ENCODE measurements around the gene FMN1. TPM values are rescaled to one million over a fixed set of nuclear protein-coding genes. Genes with fewer than 3 reads are reported as not detected.

FMN1 gene
- total and polyA plus RNA-seq, 2 of the 8 experiments (the other 6 are each of a cell fraction or from before 2014, with no cell fraction given): 0.27 to 3.7 TPM

GRCh38 chr15:32928876-32929275 is 265.6 kb downstream of the FMN1 start (continued):
- TF ChIP-seq, protein P1, sequence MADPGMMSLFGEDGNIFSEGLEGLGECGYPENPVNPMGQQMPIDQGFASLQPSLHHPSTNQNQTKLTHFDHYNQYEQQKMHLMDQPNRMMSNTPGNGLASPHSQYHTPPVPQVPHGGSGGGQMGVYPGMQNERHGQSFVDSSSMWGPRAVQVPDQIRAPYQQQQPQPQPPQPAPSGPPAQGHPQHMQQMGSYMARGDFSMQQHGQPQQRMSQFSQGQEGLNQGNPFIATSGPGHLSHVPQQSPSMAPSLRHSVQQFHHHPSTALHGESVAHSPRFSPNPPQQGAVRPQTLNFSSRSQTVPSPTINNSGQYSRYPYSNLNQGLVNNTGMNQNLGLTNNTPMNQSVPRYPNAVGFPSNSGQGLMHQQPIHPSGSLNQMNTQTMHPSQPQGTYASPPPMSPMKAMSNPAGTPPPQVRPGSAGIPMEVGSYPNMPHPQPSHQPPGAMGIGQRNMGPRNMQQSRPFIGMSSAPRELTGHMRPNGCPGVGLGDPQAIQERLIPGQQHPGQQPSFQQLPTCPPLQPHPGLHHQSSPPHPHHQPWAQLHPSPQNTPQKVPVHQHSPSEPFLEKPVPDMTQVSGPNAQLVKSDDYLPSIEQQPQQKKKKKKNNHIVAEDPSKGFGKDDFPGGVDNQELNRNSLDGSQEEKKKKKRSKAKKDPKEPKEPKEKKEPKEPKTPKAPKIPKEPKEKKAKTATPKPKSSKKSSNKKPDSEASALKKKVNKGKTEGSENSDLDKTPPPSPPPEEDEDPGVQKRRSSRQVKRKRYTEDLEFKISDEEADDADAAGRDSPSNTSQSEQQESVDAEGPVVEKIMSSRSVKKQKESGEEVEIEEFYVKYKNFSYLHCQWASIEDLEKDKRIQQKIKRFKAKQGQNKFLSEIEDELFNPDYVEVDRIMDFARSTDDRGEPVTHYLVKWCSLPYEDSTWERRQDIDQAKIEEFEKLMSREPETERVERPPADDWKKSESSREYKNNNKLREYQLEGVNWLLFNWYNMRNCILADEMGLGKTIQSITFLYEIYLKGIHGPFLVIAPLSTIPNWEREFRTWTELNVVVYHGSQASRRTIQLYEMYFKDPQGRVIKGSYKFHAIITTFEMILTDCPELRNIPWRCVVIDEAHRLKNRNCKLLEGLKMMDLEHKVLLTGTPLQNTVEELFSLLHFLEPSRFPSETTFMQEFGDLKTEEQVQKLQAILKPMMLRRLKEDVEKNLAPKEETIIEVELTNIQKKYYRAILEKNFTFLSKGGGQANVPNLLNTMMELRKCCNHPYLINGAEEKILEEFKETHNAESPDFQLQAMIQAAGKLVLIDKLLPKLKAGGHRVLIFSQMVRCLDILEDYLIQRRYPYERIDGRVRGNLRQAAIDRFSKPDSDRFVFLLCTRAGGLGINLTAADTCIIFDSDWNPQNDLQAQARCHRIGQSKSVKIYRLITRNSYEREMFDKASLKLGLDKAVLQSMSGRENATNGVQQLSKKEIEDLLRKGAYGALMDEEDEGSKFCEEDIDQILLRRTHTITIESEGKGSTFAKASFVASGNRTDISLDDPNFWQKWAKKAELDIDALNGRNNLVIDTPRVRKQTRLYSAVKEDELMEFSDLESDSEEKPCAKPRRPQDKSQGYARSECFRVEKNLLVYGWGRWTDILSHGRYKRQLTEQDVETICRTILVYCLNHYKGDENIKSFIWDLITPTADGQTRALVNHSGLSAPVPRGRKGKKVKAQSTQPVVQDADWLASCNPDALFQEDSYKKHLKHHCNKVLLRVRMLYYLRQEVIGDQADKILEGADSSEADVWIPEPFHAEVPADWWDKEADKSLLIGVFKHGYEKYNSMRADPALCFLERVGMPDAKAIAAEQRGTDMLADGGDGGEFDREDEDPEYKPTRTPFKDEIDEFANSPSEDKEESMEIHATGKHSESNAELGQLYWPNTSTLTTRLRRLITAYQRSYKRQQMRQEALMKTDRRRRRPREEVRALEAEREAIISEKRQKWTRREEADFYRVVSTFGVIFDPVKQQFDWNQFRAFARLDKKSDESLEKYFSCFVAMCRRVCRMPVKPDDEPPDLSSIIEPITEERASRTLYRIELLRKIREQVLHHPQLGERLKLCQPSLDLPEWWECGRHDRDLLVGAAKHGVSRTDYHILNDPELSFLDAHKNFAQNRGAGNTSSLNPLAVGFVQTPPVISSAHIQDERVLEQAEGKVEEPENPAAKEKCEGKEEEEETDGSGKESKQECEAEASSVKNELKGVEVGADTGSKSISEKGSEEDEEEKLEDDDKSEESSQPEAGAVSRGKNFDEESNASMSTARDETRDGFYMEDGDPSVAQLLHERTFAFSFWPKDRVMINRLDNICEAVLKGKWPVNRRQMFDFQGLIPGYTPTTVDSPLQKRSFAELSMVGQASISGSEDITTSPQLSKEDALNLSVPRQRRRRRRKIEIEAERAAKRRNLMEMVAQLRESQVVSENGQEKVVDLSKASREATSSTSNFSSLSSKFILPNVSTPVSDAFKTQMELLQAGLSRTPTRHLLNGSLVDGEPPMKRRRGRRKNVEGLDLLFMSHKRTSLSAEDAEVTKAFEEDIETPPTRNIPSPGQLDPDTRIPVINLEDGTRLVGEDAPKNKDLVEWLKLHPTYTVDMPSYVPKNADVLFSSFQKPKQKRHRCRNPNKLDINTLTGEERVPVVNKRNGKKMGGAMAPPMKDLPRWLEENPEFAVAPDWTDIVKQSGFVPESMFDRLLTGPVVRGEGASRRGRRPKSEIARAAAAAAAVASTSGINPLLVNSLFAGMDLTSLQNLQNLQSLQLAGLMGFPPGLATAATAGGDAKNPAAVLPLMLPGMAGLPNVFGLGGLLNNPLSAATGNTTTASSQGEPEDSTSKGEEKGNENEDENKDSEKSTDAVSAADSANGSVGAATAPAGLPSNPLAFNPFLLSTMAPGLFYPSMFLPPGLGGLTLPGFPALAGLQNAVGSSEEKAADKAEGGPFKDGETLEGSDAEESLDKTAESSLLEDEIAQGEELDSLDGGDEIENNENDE (IDR thresholded peaks at IDR 0.05; ENCODE audit: insufficient replicate concordance, low read length): no peak
- no peak for TF ChIP-seq PHF8 (conservative IDR thresholded peaks at IDR 0.05; ENCODE audit: low read depth, low read length)
- no peak for TF ChIP-seq CHD1 (IDR thresholded peaks at IDR 0.05; ENCODE audit: low read depth, low read length)
- no peak for TF ChIP-seq SIN3A (conservative IDR thresholded peaks at IDR 0.05 in 1 of 2, IDR thresholded peaks at IDR 0.05 in 1 of 2; ENCODE audit: low read depth in 1 of 2, low read length in 2 of 2)
- TF ChIP-seq EZH2 (IDR thresholded peaks at IDR 0.05; ENCODE audit: low read depth, low read length, severe bottlenecking): no peak
- no peak for TF ChIP-seq SUZ12 (IDR thresholded peaks at IDR 0.05; ENCODE audit: low read length)
- TF ChIP-seq SP2 (IDR thresholded peaks at IDR 0.05; ENCODE audit: low read length): no peak
- TF ChIP-seq CBX5 (IDR thresholded peaks at IDR 0.05; ENCODE audit: low read depth, low read length): no peak
- TF ChIP-seq KDM1A (IDR thresholded peaks at IDR 0.05; ENCODE audit: borderline replicate concordance, low read length): no peak
- TF ChIP-seq ASH2L (IDR thresholded peaks at IDR 0.05; ENCODE audit: low read length): no peak
- TF ChIP-seq CEBPB (IDR thresholded peaks at IDR 0.05; ENCODE audit: low read depth, low read length): no peak
- no peak for TF ChIP-seq SRF (IDR thresholded peaks at IDR 0.05; ENCODE audit: low read depth, low read length)
- TF ChIP-seq ZNF274 (IDR thresholded peaks at IDR 0.05; ENCODE audit: borderline replicate concordance, extremely low read depth, low read length): no peak
